ENCODE results near the gene OGA. TPM values are rescaled to one million over a fixed set of nuclear protein-coding genes. Genes with fewer than 3 reads are reported as not detected.
A peak's percentile ranks its signal among the peaks of the same experiment; 100 is the strongest.

OGA gene
- 153 TPM for polyA plus RNA-seq (2013, experiment 1 of 4)
- 178 TPM for polyA plus RNA-seq (2013, experiment 2 of 4)
- polyA plus RNA-seq (2013, experiment 3 of 4), result 120 TPM
- 142 TPM for polyA plus RNA-seq (2013, experiment 4 of 4)

DNA sequence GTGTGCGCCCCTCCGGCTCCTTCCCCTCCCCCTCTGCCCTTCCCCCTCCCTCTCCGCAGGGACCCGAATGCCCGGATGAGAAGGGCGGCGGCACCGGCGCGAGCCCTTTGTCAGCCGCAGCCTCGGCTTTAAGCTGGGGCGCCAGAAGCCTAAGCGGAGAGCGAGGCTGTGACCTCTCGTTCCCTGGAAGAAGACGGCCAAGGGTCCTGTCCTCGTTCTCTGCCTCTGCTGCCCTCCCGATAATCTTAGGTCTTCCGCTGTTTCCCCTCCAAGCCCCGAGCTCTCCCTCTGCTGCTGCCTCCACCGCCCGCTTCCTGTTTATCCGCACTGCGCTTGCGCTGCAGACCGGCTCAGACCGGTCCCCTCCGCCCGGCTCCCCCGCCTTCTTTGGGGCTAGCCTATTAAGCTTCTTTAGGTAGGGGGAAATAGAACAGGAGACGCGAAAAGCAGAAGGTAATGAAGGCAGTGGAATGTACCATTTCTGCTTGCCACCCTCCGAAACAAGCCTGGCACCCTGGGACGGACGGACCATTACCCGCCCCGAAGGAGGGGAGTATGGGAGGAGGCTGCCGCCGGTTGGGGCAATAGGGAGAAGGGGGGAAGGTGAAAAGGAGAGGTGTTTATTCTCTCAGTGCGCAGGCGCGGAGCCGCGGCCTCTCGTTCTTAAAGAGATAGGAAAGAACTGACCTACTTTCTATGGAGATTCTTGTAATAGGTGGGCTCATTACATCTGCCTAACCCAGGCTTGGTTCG lies at the start of gene OGA:
Gene OGA, minus strand, starts transcription at position 326 of the 753 bp plus-strand sequence. CDS start 422 bp downstream, outside the sequence.
- peak within 1 kb of the TSS; percentile 92 for H3K4me3 ChIP-seq (ENCODE audit: insufficient read depth, low read depth, low read length)
- H3K36me3 ChIP-seq (ENCODE audit: control insufficient read depth, insufficient read depth, low read length), result no peaks in the 10 kb centered on the region
- H3K27me3 ChIP-seq (ENCODE audit: control insufficient read depth, insufficient read depth, low read length, poor library complexity, severe bottlenecking), result no peaks in the 10 kb centered on the region
- H3K9me3 ChIP-seq (ENCODE audit: control insufficient read depth, low read length), result no peaks in the 10 kb centered on the region
- no peaks in the 10 kb centered on the region for H3K4me1 ChIP-seq (ENCODE audit: control insufficient read depth, insufficient read depth, low read length)
- WGBS, 2 experiments, result 0% methylated on average over 47 of the region's 47 CpGs
- peak within 1 kb of the TSS; percentile 99 for H3K27ac ChIP-seq (ENCODE audit: insufficient read depth, low read depth, low read length, poor library complexity, severe bottlenecking)

GRCh38 chr10:101867931-101868330 lies 49.7 kb upstream of the OGA start:
- 87 to 90% methylated on average over 1 of the region's 1 CpG for WGBS, 2 experiments
- H3K27me3 ChIP-seq (ENCODE audit: control insufficient read depth, insufficient read depth, low read length, poor library complexity, severe bottlenecking), result no peaks in the 10 kb centered on the region
- H3K27ac ChIP-seq (ENCODE audit: insufficient read depth, low read depth, low read length, poor library complexity, severe bottlenecking), result no peak overlapping the region
- H3K4me1 ChIP-seq (ENCODE audit: control insufficient read depth, insufficient read depth, low read length), result no peaks in the 10 kb centered on the region
- H3K36me3 ChIP-seq (ENCODE audit: control insufficient read depth, insufficient read depth, low read length), result no peaks in the 10 kb centered on the region
- no peak overlapping the region for H3K4me3 ChIP-seq (ENCODE audit: insufficient read depth, low read depth, low read length)
- H3K9me3 ChIP-seq (ENCODE audit: control insufficient read depth, low read length), result no peaks in the 10 kb centered on the region

DNA sequence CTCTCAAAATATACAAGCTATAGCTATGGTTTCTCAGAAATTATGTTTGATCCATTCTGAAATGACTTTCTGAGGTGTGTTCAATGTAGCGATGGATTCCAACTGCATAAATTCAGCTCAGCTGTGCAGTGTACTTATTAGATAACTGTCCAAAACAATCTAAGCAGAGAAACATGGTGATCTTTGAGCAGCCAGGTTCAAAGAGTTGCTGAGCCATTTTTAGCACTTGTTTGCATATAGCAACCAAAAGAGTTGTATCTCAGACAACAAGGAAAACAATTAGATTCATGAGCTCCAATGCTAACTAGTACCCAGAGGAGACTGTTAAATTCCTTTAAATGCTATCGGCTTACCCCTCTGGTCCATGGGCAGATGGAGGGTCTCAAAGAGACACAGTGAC lies 41.3 kb upstream of the OGA start:
- 99 to 100% methylated on average over 2 of the region's 2 CpGs for WGBS, 2 experiments

GRCh38 chr10:101858723-101859500 lies 40.7 kb upstream of the OGA start:
- 78 to 86% methylated on average over 3 of the region's 3 CpGs for WGBS, 2 experiments
- Histone ChIP-seq H3K27ac (ENCODE audit: insufficient read depth, low read depth, low read length, poor library complexity, severe bottlenecking) (no peak overlapping the region), H3K36me3 (ENCODE audit: control insufficient read depth, insufficient read depth, low read length) (no peaks in the 10 kb centered on the region), H3K4me1 (ENCODE audit: control insufficient read depth, insufficient read depth, low read length) (no peaks in the 10 kb centered on the region), H3K27me3 (ENCODE audit: control insufficient read depth, insufficient read depth, low read length, poor library complexity, severe bottlenecking) (no peaks in the 10 kb centered on the region), H3K9me3 (ENCODE audit: control insufficient read depth, low read length) (no peaks in the 10 kb centered on the region), H3K4me3 (ENCODE audit: insufficient read depth, low read depth, low read length) (no peak overlapping the region)

More for the DNA sequence above, 41.3 kb upstream of the OGA start:
- H3K27ac ChIP-seq (ENCODE audit: insufficient read depth, low read depth, low read length, poor library complexity, severe bottlenecking), result no peak overlapping the region
- H3K4me1 ChIP-seq (ENCODE audit: control insufficient read depth, insufficient read depth, low read length), result no peaks in the 10 kb centered on the region
- no peaks in the 10 kb centered on the region for H3K27me3 ChIP-seq (ENCODE audit: control insufficient read depth, insufficient read depth, low read length, poor library complexity, severe bottlenecking)
- no peaks in the 10 kb centered on the region for H3K9me3 ChIP-seq (ENCODE audit: control insufficient read depth, low read length)
- no peaks in the 10 kb centered on the region for H3K36me3 ChIP-seq (ENCODE audit: control insufficient read depth, insufficient read depth, low read length)
- H3K4me3 ChIP-seq (ENCODE audit: insufficient read depth, low read depth, low read length), result no peak overlapping the region

GRCh38 chr10:101857802-101858476 lies 39.7 kb upstream of the OGA start:
- 31 to 50% methylated on average over 1 of the region's 1 CpG for WGBS, 2 experiments
- H3K9me3 ChIP-seq (ENCODE audit: control insufficient read depth, low read length), result no peaks in the 10 kb centered on the region
- no peaks in the 10 kb centered on the region for H3K36me3 ChIP-seq (ENCODE audit: control insufficient read depth, insufficient read depth, low read length)
- H3K4me1 ChIP-seq (ENCODE audit: control insufficient read depth, insufficient read depth, low read length), result no peaks in the 10 kb centered on the region
- H3K27ac ChIP-seq (ENCODE audit: insufficient read depth, low read depth, low read length, poor library complexity, severe bottlenecking), result no peak overlapping the region
- no peaks in the 10 kb centered on the region for H3K27me3 ChIP-seq (ENCODE audit: control insufficient read depth, insufficient read depth, low read length, poor library complexity, severe bottlenecking)
- no peak overlapping the region for H3K4me3 ChIP-seq (ENCODE audit: insufficient read depth, low read depth, low read length)

- Histone ChIP-seq H3K4me3 (ENCODE audit: insufficient read depth, low read depth, low read length) (no peak overlapping the region), H3K4me1 (ENCODE audit: control insufficient read depth, insufficient read depth, low read length) (peaks cover 2% of the 10 kb centered on the region), H3K36me3 (ENCODE audit: control insufficient read depth, insufficient read depth, low read length) (no peaks in the 10 kb centered on the region), H3K9me3 (ENCODE audit: control insufficient read depth, low read length) (no peaks in the 10 kb centered on the region), H3K27me3 (ENCODE audit: control insufficient read depth, insufficient read depth, low read length, poor library complexity, severe bottlenecking) (no peaks in the 10 kb centered on the region), H3K27ac (ENCODE audit: insufficient read depth, low read depth, low read length, poor library complexity, severe bottlenecking) (no peak overlapping the region)
Measured at GRCh38 chr10:101856626-101857025, 38.4 kb upstream of the OGA start.

- Histone ChIP-seq H3K36me3 (ENCODE audit: control insufficient read depth, insufficient read depth, low read length) (no peaks in the 10 kb centered on the region), H3K4me3 (ENCODE audit: insufficient read depth, low read depth, low read length) (no peak overlapping the region), H3K4me1 (ENCODE audit: control insufficient read depth, insufficient read depth, low read length) (peaks cover 13% of the 10 kb centered on the region), H3K27me3 (ENCODE audit: control insufficient read depth, insufficient read depth, low read length, poor library complexity, severe bottlenecking) (no peaks in the 10 kb centered on the region), H3K27ac (ENCODE audit: insufficient read depth, low read depth, low read length, poor library complexity, severe bottlenecking) (no peak overlapping the region), H3K9me3 (ENCODE audit: control insufficient read depth, low read length) (no peaks in the 10 kb centered on the region)
- WGBS, 2 experiments, result 87 to 89% methylated on average over 4 of the region's 4 CpGs
Measured at GRCh38 chr10:101851411-101852116, 33.3 kb upstream of the OGA start.

GRCh38 chr10:101850749-101851148 lies 32.5 kb upstream of the OGA start:
- WGBS, 2 experiments, result 87 to 91% methylated on average over 3 of the region's 3 CpGs
- Histone ChIP-seq H3K9me3 (ENCODE audit: control insufficient read depth, low read length) (no peaks in the 10 kb centered on the region), H3K27ac (ENCODE audit: insufficient read depth, low read depth, low read length, poor library complexity, severe bottlenecking) (no peak overlapping the region), H3K36me3 (ENCODE audit: control insufficient read depth, insufficient read depth, low read length) (no peaks in the 10 kb centered on the region), H3K4me1 (ENCODE audit: control insufficient read depth, insufficient read depth, low read length) (peaks cover 13% of the 10 kb centered on the region), H3K27me3 (ENCODE audit: control insufficient read depth, insufficient read depth, low read length, poor library complexity, severe bottlenecking) (no peaks in the 10 kb centered on the region), H3K4me3 (ENCODE audit: insufficient read depth, low read depth, low read length) (no peak overlapping the region)

DNA sequence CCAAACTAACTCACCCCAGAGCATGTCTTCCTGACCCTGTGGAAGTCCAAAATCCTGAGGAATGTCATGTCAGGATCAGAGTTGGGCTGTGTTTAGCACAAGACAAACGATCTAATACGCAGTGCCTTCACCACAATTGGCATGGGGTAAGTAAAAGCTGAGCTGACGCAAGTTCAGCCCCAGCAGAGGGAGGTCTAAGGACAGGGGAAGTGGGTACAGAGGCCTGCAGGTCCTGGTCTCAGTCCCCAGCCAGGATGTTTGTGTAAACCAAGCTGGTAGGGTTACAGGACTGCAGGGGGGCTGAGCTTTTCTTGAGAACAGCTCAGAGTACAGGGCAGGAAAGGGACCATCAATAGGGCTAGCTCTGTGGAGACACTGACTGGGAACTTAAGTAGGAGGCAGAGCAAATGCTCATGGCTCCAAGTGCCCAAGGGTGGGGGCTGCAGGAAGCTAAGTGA lies 30.7 kb upstream of the OGA start:
- Histone ChIP-seq H3K27me3 (ENCODE audit: control insufficient read depth, insufficient read depth, low read length, poor library complexity, severe bottlenecking) (peaks cover 10% of the 10 kb centered on the region), H3K4me3 (ENCODE audit: insufficient read depth, low read depth, low read length) (no peak overlapping the region), H3K27ac (ENCODE audit: insufficient read depth, low read depth, low read length, poor library complexity, severe bottlenecking) (no peak overlapping the region), H3K4me1 (ENCODE audit: control insufficient read depth, insufficient read depth, low read length) (peaks cover 25% of the 10 kb centered on the region), H3K9me3 (ENCODE audit: control insufficient read depth, low read length) (no peaks in the 10 kb centered on the region), H3K36me3 (ENCODE audit: control insufficient read depth, insufficient read depth, low read length) (no peaks in the 10 kb centered on the region)
- WGBS, 2 experiments, result 91 to 92% methylated on average over 3 of the region's 3 CpGs
